GM12878 (cell line): Measurements from ENCODE around the gene TSPYL2. TPM values are rescaled to one million over a fixed set of nuclear protein-coding genes. Genes with fewer than 3 reads are reported as not detected.
A peak's percentile ranks its signal among the peaks of the same experiment; 100 is the strongest.

Experiments
- DPF2 ChIP-seq: fragments of 450-650 bp; IDR thresholded peaks from 2 replicates; pipeline ENCODE4 v1.6.1; 2017; ENCODE audit warnings: mild to moderate bottlenecking
- E2F4 ChIP-seq: IDR thresholded peaks from 2 replicates; pipeline ENCODE4 v1.6.1; 2012; ENCODE audit warnings: low read depth, low read length, improper control_type of control experiment
- ESRRA ChIP-seq: IDR thresholded peaks from 2 replicates; pipeline ENCODE4 v1.6.1; 2012; ENCODE audit warnings: mild to moderate bottlenecking, low read length, improper control_type of control experiment
- HDAC2 ChIP-seq: fragments of 200-600 bp; sonication (generic); IDR thresholded peaks from 2 replicates; pipeline ENCODE4 v1.6.1; 2017
- IRF4 ChIP-seq: IDR thresholded peaks from 2 replicates; pipeline ENCODE4 v1.6.1; 2011; ENCODE audit warnings: low read depth, low read length
- JUNB ChIP-seq: IDR thresholded peaks from 2 replicates; pipeline ENCODE4 v1.6.1; 2016; ENCODE audit warnings: antibody characterized with exemption, mild to moderate bottlenecking
- MEF2B ChIP-seq: fragments of 450-650 bp; IDR thresholded peaks from 2 replicates; pipeline ENCODE4 v1.6.1; 2018; ENCODE audit warnings: mild to moderate bottlenecking, moderate library complexity; ENCODE audit not compliant: partially characterized antibody, poor library complexity, severe bottlenecking
- MYC ChIP-seq: IDR thresholded peaks from 2 replicates; pipeline ENCODE4 v1.6.1; 2011; ENCODE audit warnings: mild to moderate bottlenecking, low read length, moderate library complexity, inconsistent platforms; ENCODE audit not compliant: insufficient read depth, insufficient replicate concordance, insufficient read length, severe bottlenecking
- PAX8 ChIP-seq: fragments of 450-650 bp; IDR thresholded peaks from 2 replicates; pipeline ENCODE4 v1.6.1; 2017; ENCODE audit warnings: mild to moderate bottlenecking, moderate library complexity
- RAD51 ChIP-seq: fragments of 450-650 bp; IDR thresholded peaks from 2 replicates; pipeline ENCODE4 v1.6.1; 2016; ENCODE audit warnings: moderate library complexity, mild to moderate bottlenecking, inconsistent platforms
- SIN3A ChIP-seq: IDR thresholded peaks from 2 replicates; pipeline ENCODE4 v1.6.1; 2012; ENCODE audit warnings: low read depth, low read length, improper control_type of control experiment
- SKIL ChIP-seq: fragments of 450-650 bp; IDR thresholded peaks from 2 replicates; pipeline ENCODE4 v1.6.1; 2017; ENCODE audit warnings: mild to moderate bottlenecking, low read depth, inconsistent platforms; ENCODE audit not compliant: poor library complexity, severe bottlenecking
- SMAD5 ChIP-seq: IDR thresholded peaks from 2 replicates; pipeline ENCODE4 v1.6.1; 2016; ENCODE audit warnings: antibody characterized with exemption, low read depth
- SPI1 ChIP-seq: IDR thresholded peaks from 2 replicates; pipeline ENCODE4 v1.6.1; 2011; ENCODE audit warnings: low read depth, mild to moderate bottlenecking, low read length, moderate library complexity, borderline replicate concordance; ENCODE audit not compliant: insufficient read depth
- STAT3 ChIP-seq: IDR thresholded peaks from 2 replicates; pipeline ENCODE4 v1.6.1; 2011; ENCODE audit warnings: low read depth, low read length, improper control_type of control experiment
- ZNF24 ChIP-seq: fragments of 450-650 bp; IDR thresholded peaks from 2 replicates; pipeline ENCODE4 v1.6.1; 2017; ENCODE audit warnings: antibody characterized with exemption, mild to moderate bottlenecking
- ZNF384 ChIP-seq: IDR thresholded peaks from 2 replicates; pipeline ENCODE4 v1.6.1; 2012; ENCODE audit warnings: low read depth, mild to moderate bottlenecking, low read length, improper control_type of control experiment, borderline replicate concordance
- ZNF592 ChIP-seq: fragments of 450-650 bp; IDR thresholded peaks from 2 replicates; pipeline ENCODE4 v1.6.1; 2017; ENCODE audit warnings: mild to moderate bottlenecking, moderate library complexity
- ZNF622 ChIP-seq: fragments of 450-650 bp; IDR thresholded peaks from 2 replicates; pipeline ENCODE4 v1.6.1; 2017; ENCODE audit warnings: mild to moderate bottlenecking, inconsistent platforms
- ZZZ3 ChIP-seq: IDR thresholded peaks from 2 replicates; pipeline ENCODE4 v1.6.1; 2011; ENCODE audit warnings: low read depth; ENCODE audit not compliant: control insufficient read depth, insufficient read length
- polyA plus RNA-seq, 11 experiments: library from polyadenylated mRNA; depleted of rRNA in 4 of 11; unstranded in 6 of 11; stranded (reverse) in 5 of 11; fragments of >200 nt; fragmentation: Nextera tagmentation in 4 of 11; fragmentation: Illumina TruSeq in 1 of 11; extraction: Ambion mirVana in 4 of 11; extraction: Trizol in 1 of 11; gene quantifications; 1 replicate in 1 of 11; 2 replicates in 10 of 11; pipeline versions ENCODE4 v1.2.1 to v1.2.3, GENCODE V29; 2011 to 2016; ENCODE audit warnings: inconsistent platforms in 2 of 11, missing spikeins in 2 of 11, low read depth in 1 of 11
- total RNA-seq, 4 experiments: library from RNA; depleted of rRNA in 3 of 4; stranded (reverse); fragments of >200 nt in 3 of 4; fragmentation: Illumina TruSeq in 1 of 4; extraction: Trizol in 1 of 4; gene quantifications; 2 replicates each; pipeline versions ENCODE4 v1.2.1 to v1.2.3, GENCODE V29; 2013 to 2021
- TF ChIP-seq, protein P1 (sequence below): IDR thresholded peaks from 2 replicates; pipeline ENCODE4 v1.6.1; 2012; ENCODE audit warnings: low read depth, low read length, improper control_type of control experiment

TSPYL2 gene
- total and polyA plus RNA-seq, 10 of the 15 experiments (the other 5 are each of a cell fraction or from before 2014, with no cell fraction given) = 0.53 to 24.6 (median 14.5) TPM

DNA sequence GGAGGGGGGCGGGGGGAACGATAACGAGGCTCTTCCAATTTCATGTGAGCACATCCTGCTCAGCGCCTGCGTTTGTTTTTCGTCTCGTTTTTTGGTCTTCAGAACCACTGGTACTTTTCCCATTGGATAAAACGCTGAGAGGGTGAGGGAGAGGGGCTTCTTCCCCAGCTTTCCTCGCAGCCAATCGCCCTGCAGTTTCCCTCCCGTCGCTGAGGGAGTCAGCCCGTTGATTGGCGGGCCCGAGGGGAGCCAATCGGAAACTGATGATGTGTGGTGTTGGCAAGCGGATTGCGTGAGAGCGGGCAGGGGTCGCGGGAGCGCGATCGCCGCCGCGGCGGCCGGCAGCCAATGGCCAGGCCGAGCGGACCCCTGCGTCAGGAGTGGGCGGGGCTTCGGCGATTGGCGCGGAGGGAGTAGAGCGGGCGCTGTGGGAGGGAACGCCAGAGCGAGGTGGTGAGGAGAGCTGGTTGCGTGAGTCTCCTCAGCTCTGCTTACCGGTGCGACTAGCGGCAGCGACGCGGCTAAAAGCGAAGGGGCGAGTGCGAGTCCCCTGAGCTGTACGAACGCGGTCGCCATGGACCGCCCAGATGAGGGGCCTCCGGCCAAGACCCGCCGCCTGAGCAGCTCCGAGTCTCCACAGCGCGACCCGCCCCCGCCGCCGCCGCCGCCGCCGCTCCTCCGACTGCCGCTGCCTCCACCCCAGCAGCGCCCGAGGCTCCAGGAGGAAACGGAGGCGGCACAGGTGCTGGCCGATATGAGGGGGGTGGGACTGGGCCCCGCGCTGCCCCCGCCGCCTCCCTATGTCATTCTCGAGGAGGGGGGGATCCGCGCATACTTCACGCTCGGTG is at the start of gene TSPYL2 (continued):
- TF ChIP-seq SKIL = no peak
- no peak for TF ChIP-seq HDAC2
- TF ChIP-seq ZNF592 = no peak
- no peak for TF ChIP-seq SIN3A
- TF ChIP-seq IRF4 = no peak
- no peak for TF ChIP-seq DPF2
- TF ChIP-seq SPI1 = no peak
- no peak for TF ChIP-seq E2F4
- TF ChIP-seq MEF2B = no peak
- TF ChIP-seq, protein P1, sequence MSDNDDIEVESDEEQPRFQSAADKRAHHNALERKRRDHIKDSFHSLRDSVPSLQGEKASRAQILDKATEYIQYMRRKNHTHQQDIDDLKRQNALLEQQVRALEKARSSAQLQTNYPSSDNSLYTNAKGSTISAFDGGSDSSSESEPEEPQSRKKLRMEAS = no peak
- TF ChIP-seq PAX8 = no peak
- TF ChIP-seq ZNF384 = no peak
- TF ChIP-seq ZNF622 = no peak
- TF ChIP-seq JUNB = no peak
- TF ChIP-seq ZNF24 = no peak
- peak; percentile 89 for TF ChIP-seq SMAD5
- TF ChIP-seq MYC = no peak
- no peak for TF ChIP-seq ESRRA
- no peak for TF ChIP-seq STAT3
- TF ChIP-seq RAD51 = no peak
- no peak for TF ChIP-seq ZZZ3
